Neural progenitor cell (in vitro differentiated cells): ENCODE data around the gene NFKBIE. TPM values are rescaled to one million over a fixed set of nuclear protein-coding genes. Genes with fewer than 3 reads are reported as not detected.

Experiments
- DNase-seq: peaks from one replicate; pipeline ENCODE4 v3.0.0-alpha.2; 2016; ENCODE audit warnings: low spot score
- H2AFZ ChIP-seq: fragments of 200-600 bp; sonication (generic); replicated peaks from 2 replicates; pipeline ENCODE4 v1.6.1; 2016; ENCODE audit warnings: antibody characterized with exemption
- H3F3A ChIP-seq: fragments of 200-600 bp; sonication (generic); 2 replicates; pipeline ENCODE4 v1.6.1; 2016; ENCODE audit warnings: antibody characterized with exemption, low read depth
- H3K27ac ChIP-seq: fragments of 200-600 bp; sonication (generic); 2 replicates; pipeline ENCODE4 v1.5.1; 2016; ENCODE audit warnings: mild to moderate bottlenecking
- H3K27me3 ChIP-seq: fragments of 200-600 bp; sonication (generic); 2 replicates; pipeline ENCODE4 v1.6.1; 2016; ENCODE audit warnings: mild to moderate bottlenecking, moderate library complexity
- H3K36me3 ChIP-seq: fragments of 200-600 bp; sonication (generic); 2 replicates; pipeline ENCODE4 v1.5.1; 2016
- H3K4me1 ChIP-seq: fragments of 200-600 bp; sonication (generic); 2 replicates; pipeline ENCODE4 v1.6.1; 2016; ENCODE audit warnings: mixed run types
- H3K4me2 ChIP-seq: fragments of 200-600 bp; sonication (generic); 2 replicates; pipeline ENCODE4 v1.6.1; 2016
- H3K4me3 ChIP-seq: fragments of 200-600 bp; sonication (generic); 2 replicates; pipeline ENCODE4 v1.5.1; 2016
- H3K79me2 ChIP-seq: fragments of 200-600 bp; sonication (generic); 2 replicates; pipeline ENCODE4 v1.6.1; 2016; ENCODE audit warnings: low read depth
- H3K9ac ChIP-seq: fragments of 200-600 bp; sonication (generic); 2 replicates; pipeline ENCODE4 v1.6.1; 2016
- H3K9me3 ChIP-seq: fragments of 200-600 bp; sonication (generic); 2 replicates; pipeline ENCODE4 v1.5.1; 2016; ENCODE audit warnings: low read depth
- H4K20me1 ChIP-seq: fragments of 200-600 bp; sonication (generic); 2 replicates; pipeline ENCODE4 v1.6.1; 2016; ENCODE audit warnings: low read depth
- H3K27ac Mint-ChIP-seq: 3 replicates; pipeline ENCODE4 v1.8.0; 2021; ENCODE audit warnings: mixed read lengths
- H3K27me3 Mint-ChIP-seq: 2 replicates; pipeline ENCODE4 v1.8.0; 2022; ENCODE audit warnings: low read depth, mild to moderate bottlenecking, inconsistent platforms, moderate library complexity, mixed read lengths; ENCODE audit not compliant: insufficient read depth
- H3K36me3 Mint-ChIP-seq: 3 replicates; pipeline ENCODE4 v1.8.0; 2021; ENCODE audit warnings: mixed read lengths
- H3K4me1 Mint-ChIP-seq: 3 replicates; pipeline ENCODE4 v1.8.0; 2021; ENCODE audit warnings: mixed read lengths
- H3K4me3 Mint-ChIP-seq: 3 replicates; pipeline ENCODE4 v1.8.0; 2021; ENCODE audit warnings: mild to moderate bottlenecking, moderate library complexity, mixed read lengths
- H3K9me3 Mint-ChIP-seq: 3 replicates; pipeline ENCODE4 v1.8.0; 2020; ENCODE audit warnings: mixed read lengths
- CTCF ChIP-seq: fragments of 200-600 bp; sonication (generic); IDR thresholded peaks from 2 replicates; pipeline ENCODE4 v1.5.1; 2017; ENCODE audit warnings: antibody characterized with exemption, mild to moderate bottlenecking
- EZH2 ChIP-seq: fragments of 200-600 bp; sonication (generic); IDR thresholded peaks from 2 replicates; pipeline ENCODE4 v1.6.1; 2017; ENCODE audit warnings: antibody characterized with exemption, mild to moderate bottlenecking, moderate library complexity
- EZH2phosphoT487 ChIP-seq: fragments of 200-600 bp; sonication (generic); IDR thresholded peaks from 2 replicates; pipeline ENCODE4 v1.6.1; 2017; ENCODE audit warnings: antibody characterized with exemption
- total RNA-seq: library from RNA; depleted of rRNA; stranded (reverse); fragments of >200 nt; gene quantifications from 2 replicates; pipeline ENCODE4 v1.2.3, GENCODE V29; 2015; ENCODE audit warnings: low replicate concordance

Gene NFKBIE
- total RNA-seq, 1 donor from 2014 or later = 5.1 TPM

GRCh38 chr6:44292661-44293365 lies 27.5 kb upstream of the NFKBIE start:
- no peaks in the 10 kb centered on the region for H3F3A ChIP-seq
- H3K79me2 ChIP-seq = no peaks in the 10 kb centered on the region
- H3K36me3 Mint-ChIP-seq = no peaks in the 10 kb centered on the region
- no peak overlapping the region for H3K27ac Mint-ChIP-seq
- H3K4me3 Mint-ChIP-seq = no peak overlapping the region
- H3K27me3 Mint-ChIP-seq = peaks cover 20% of the 10 kb centered on the region
- TF ChIP-seq EZH2 (no peak), CTCF (no peak), EZH2phosphoT487 (no peak)
- H3K4me2 ChIP-seq = no peak overlapping the region
- H3K4me1 ChIP-seq = peaks cover 2% of the 10 kb centered on the region
- peaks cover under 1% of the 10 kb centered on the region for H4K20me1 ChIP-seq
- H3K27ac ChIP-seq = no peak overlapping the region
- no peak overlapping the region for H2AFZ ChIP-seq
- peaks cover 2% of the 10 kb centered on the region for H3K9me3 Mint-ChIP-seq
- H3K9ac ChIP-seq = no peak overlapping the region
- H3K27me3 ChIP-seq = peaks cover 83% of the 10 kb centered on the region
- no peaks in the 10 kb centered on the region for H3K9me3 ChIP-seq
- peaks cover 9% of the 10 kb centered on the region for H3K4me1 Mint-ChIP-seq
- DNase-seq = no peak
- no peak overlapping the region for H3K4me3 ChIP-seq
- no peaks in the 10 kb centered on the region for H3K36me3 ChIP-seq

GRCh38 chr6:44291841-44292240 lies 26.5 kb upstream of the NFKBIE start:
- H3K27ac ChIP-seq = no peak overlapping the region
- H3K4me2 ChIP-seq = no peak overlapping the region
- Mint-ChIP-seq H3K4me3 (no peak overlapping the region), H3K27ac (no peak overlapping the region), H3K9me3 (peaks cover 2% of the 10 kb centered on the region), H3K4me1 (peaks cover 5% of the 10 kb centered on the region), H3K36me3 (no peaks in the 10 kb centered on the region), H3K27me3 (peaks cover 23% of the 10 kb centered on the region)
- no peak overlapping the region for H3K9ac ChIP-seq
- H2AFZ ChIP-seq = no peak overlapping the region
- H3K79me2 ChIP-seq = no peaks in the 10 kb centered on the region
- peaks cover 84% of the 10 kb centered on the region for H3K27me3 ChIP-seq
- no peak for TF ChIP-seq EZH2phosphoT487
- no peak for TF ChIP-seq CTCF
- TF ChIP-seq EZH2 = no peak
- no peaks in the 10 kb centered on the region for H3K36me3 ChIP-seq
- H4K20me1 ChIP-seq = no peaks in the 10 kb centered on the region
- no peak overlapping the region for H3K4me3 ChIP-seq
- DNase-seq = no peak
- H3F3A ChIP-seq = no peaks in the 10 kb centered on the region
- no peaks in the 10 kb centered on the region for H3K9me3 ChIP-seq
- peaks cover under 1% of the 10 kb centered on the region for H3K4me1 ChIP-seq

GRCh38 chr6:44289726-44290260 lies 24.4 kb upstream of the NFKBIE start:
- H3K9ac ChIP-seq = no peak overlapping the region
- H2AFZ ChIP-seq = no peak overlapping the region
- no peaks in the 10 kb centered on the region for H3K36me3 ChIP-seq
- peaks cover 10% of the 10 kb centered on the region for H4K20me1 ChIP-seq
- H3K79me2 ChIP-seq = no peaks in the 10 kb centered on the region
- Mint-ChIP-seq H3K27ac (peak overlapping the region; percentile 57), H3K4me3 (peak overlapping the region; percentile 28), H3K27me3 (peaks cover 26% of the 10 kb centered on the region), H3K36me3 (no peaks in the 10 kb centered on the region), H3K9me3 (no peaks in the 10 kb centered on the region), H3K4me1 (no peaks in the 10 kb centered on the region)
- peaks cover 83% of the 10 kb centered on the region for H3K27me3 ChIP-seq
- no peak overlapping the region for H3K4me2 ChIP-seq
- TF ChIP-seq EZH2 (no peak), EZH2phosphoT487 (no peak), CTCF (no peak)
- no peaks in the 10 kb centered on the region for H3K4me1 ChIP-seq
- H3F3A ChIP-seq = no peaks in the 10 kb centered on the region
- H3K4me3 ChIP-seq = no peak overlapping the region
- no peak overlapping the region for H3K27ac ChIP-seq
- DNase-seq = no peak
- no peaks in the 10 kb centered on the region for H3K9me3 ChIP-seq
